ENCODE measurements around the gene HSD11B1. TPM values are rescaled to one million over a fixed set of nuclear protein-coding genes. Genes with fewer than 3 reads are reported as not detected.

HSD11B1 gene
- total and polyA plus RNA-seq, 2 of the 4 experiments (the other 2 are of a cell fraction), result 0.41 to 0.72 TPM

GRCh38 chr1:209723265-209723664 is 18.6 kb downstream of the HSD11B1 start:
- CTCF ChIA-PET, result no interaction called here
- H3K27ac ChIP-seq (ENCODE audit: insufficient read depth, low read length), result no peak overlapping the region
- no peaks in the 10 kb centered on the region for H3K9me3 ChIP-seq (ENCODE audit: control insufficient read depth, insufficient read depth, low read length)
- H3K9me1 ChIP-seq (ENCODE audit: insufficient read depth, low read length), result no peaks in the 10 kb centered on the region
- H3K79me1 ChIP-seq (ENCODE audit: low read depth in 1 of 2, low read length in 2 of 2), result no peaks in the 10 kb centered on the region
- no peak overlapping the region for H3K4me2 ChIP-seq (ENCODE audit: low read depth, low read length)
- intact Hi-C loops (cut with micrococcal nuclease) (no loop called here), in situ Hi-C loops (cut with MboI; ENCODE audit: low sequenced_read_pairs) (no loop called here), dilution Hi-C loops (cut with HindIII; ENCODE audit: low sequenced_read_pairs, unreplicated experiment) (no loop called here)
- no peak overlapping the region for H3K4ac ChIP-seq (ENCODE audit: low read depth, low read length)
- H2BK120ac ChIP-seq (ENCODE audit: low read depth, low read length), result no peak overlapping the region
- H4K20me1 ChIP-seq (ENCODE audit: insufficient read depth, low read length), result no peaks in the 10 kb centered on the region
- H2AK5ac ChIP-seq (ENCODE audit: low read depth, low read length), result no peak overlapping the region
- ATAC-seq (ENCODE audit: low read depth), result no peak
- H4K91ac ChIP-seq (ENCODE audit: insufficient read depth, low read depth, low read length), result no peak overlapping the region
- H3K56ac ChIP-seq (ENCODE audit: extremely low read depth, insufficient read depth, low read length), result no peak overlapping the region
- H3K4me1 ChIP-seq (ENCODE audit: control insufficient read depth, insufficient read depth, low read length), result peaks cover 1% of the 10 kb centered on the region; the same call in 1 of the 2 replicates
- H3K9ac ChIP-seq (ENCODE audit: low read depth, low read length), result no peak overlapping the region
- no peak overlapping the region for H2BK20ac ChIP-seq (ENCODE audit: low read depth, low read length)
- H2BK15ac ChIP-seq (ENCODE audit: low read depth, low read length), result no peak overlapping the region
- H3K36me3 ChIP-seq (ENCODE audit: control insufficient read depth, insufficient read depth, low read length), result no peaks in the 10 kb centered on the region
- no peak overlapping the region for H2AK9ac ChIP-seq (replicated peaks; ENCODE audit: low read depth, low read length, poor library complexity)
- H3K18ac ChIP-seq (ENCODE audit: low read depth, low read length), result no peak overlapping the region
- H3K27me3 ChIP-seq (ENCODE audit: control insufficient read depth, insufficient read depth, low read length), result no peaks in the 10 kb centered on the region
- no CpG with 5 or more reads among the region's 3 CpGs for WGBS, 2 experiments (ENCODE audit: extremely low coverage in 2 of 2, insufficient read length in 1 of 2)
- POLR2A ChIA-PET (ENCODE audit: unreplicated experiment), result no interaction called here
- H4K8ac ChIP-seq (ENCODE audit: low read depth in 2 of 2, low read length in 2 of 2), result no peak overlapping the region
- H3K14ac ChIP-seq (replicated peaks; ENCODE audit: low read depth, low read length), result no peak overlapping the region
- BruUV-seq (replicated peaks), result no TSS peak
- no peak overlapping the region for H2AFZ ChIP-seq (replicated peaks; ENCODE audit: low read length, poor library complexity)
- no peak overlapping the region for H3K4me3 ChIP-seq (ENCODE audit: insufficient read depth, low read depth, low read length)
- no peak for DNase-seq
- no peak overlapping the region for H2BK5ac ChIP-seq (ENCODE audit: low read depth, low read length, poor library complexity, severe bottlenecking)
- no peak overlapping the region for H4K5ac ChIP-seq (ENCODE audit: low read depth, low read length)
- TF ChIP-seq CTCF (conservative IDR thresholded peaks at IDR 0.05; ENCODE audit: low read depth, low read length) (no peak), RFX5 (IDR thresholded peaks at IDR 0.05; ENCODE audit: low read depth, low read length) (no peak), ELK1 (IDR thresholded peaks at IDR 0.05; ENCODE audit: borderline replicate concordance, low read depth, low read length) (no peak), RCOR1 (IDR thresholded peaks at IDR 0.05; ENCODE audit: insufficient replicate concordance, low read length) (no peak), RAD21 (IDR thresholded peaks at IDR 0.05; ENCODE audit: low read length) (no peak), MAFK (IDR thresholded peaks at IDR 0.05; ENCODE audit: low read depth, low read length) (no peak), MXI1 (IDR thresholded peaks at IDR 0.05; ENCODE audit: borderline replicate concordance, low read depth, low read length) (no peak), FOS (IDR thresholded peaks at IDR 0.05; ENCODE audit: low read depth, low read length) (no peak), CEBPB (IDR thresholded peaks at IDR 0.05; ENCODE audit: low read depth, low read length) (no peak), CHD1 (IDR thresholded peaks at IDR 0.05; ENCODE audit: low read depth, low read length) (no peak), USF2 (IDR thresholded peaks at IDR 0.05; ENCODE audit: low read depth, low read length) (no peak), NFE2L2 (IDR thresholded peaks at IDR 0.05; ENCODE audit: low read depth, low read length) (no peak), BHLHE40 (IDR thresholded peaks at IDR 0.05; ENCODE audit: low read depth, low read length) (no peak), MAZ (IDR thresholded peaks at IDR 0.05; ENCODE audit: borderline replicate concordance, low read depth, low read length) (no peak), POLR2A (IDR thresholded peaks at IDR 0.05; ENCODE audit: low read depth, low read length) (no peak), SMC3 (IDR thresholded peaks at IDR 0.05; ENCODE audit: low read depth, low read length) (no peak)
- no peak overlapping the region for H3K23ac ChIP-seq (ENCODE audit: low read depth, low read length)

Measured in IMR-90 (cell line).